NCI-H2196 (cell line): Measurements from ENCODE around the gene STUB1.

ENCODE experiments used
- DNase-seq: peaks from one replicate; lab custom pipeline; 2025; ENCODE audit not compliant: unreplicated experiment; lab: John Stamatoyannopoulos, UW

STUB1 gene

DNA sequence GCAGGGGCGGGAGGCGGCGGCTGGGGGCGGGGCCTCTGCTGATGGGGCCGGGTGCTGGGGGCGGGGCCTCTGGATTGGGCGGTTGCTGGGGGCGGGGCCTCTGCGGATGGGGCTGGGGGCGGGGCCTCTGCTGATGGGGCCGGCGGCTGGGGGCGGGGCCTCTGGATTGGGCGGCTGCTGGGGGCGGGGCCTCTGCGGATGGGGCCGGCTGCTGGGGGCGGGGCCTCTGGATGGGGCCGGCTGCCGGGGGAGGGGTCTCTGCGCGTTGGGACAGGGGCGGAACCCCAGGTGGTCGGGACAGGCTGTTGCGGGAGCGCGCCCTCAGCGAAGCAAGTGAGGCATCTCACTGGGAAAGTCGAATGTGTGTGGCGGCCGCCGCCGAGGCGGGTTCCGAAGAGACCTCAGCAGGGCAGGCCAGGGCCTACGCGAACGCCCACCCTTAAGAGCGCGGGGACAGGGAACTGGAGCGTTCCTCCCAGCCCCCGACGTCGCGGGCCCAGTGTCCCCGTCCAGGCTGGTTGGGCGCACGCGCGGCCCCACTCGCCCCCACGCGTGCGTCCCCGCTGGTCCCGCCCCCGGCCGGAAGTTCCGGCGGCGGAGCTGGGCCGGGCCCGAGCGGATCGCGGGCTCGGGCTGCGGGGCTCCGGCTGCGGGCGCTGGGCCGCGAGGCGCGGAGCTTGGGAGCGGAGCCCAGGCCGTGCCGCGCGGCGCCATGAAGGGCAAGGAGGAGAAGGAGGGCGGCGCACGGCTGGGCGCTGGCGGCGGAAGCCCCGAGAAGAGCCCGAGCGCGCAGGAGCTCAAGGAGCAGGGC lies at the start of gene STUB1:
STUB1 (plus strand) TSS at position 597 of the 811 bp plus-strand sequence; CDS start at position 713, 116 bp downstream.
- peak; percentile 86 for DNase-seq

DNA sequence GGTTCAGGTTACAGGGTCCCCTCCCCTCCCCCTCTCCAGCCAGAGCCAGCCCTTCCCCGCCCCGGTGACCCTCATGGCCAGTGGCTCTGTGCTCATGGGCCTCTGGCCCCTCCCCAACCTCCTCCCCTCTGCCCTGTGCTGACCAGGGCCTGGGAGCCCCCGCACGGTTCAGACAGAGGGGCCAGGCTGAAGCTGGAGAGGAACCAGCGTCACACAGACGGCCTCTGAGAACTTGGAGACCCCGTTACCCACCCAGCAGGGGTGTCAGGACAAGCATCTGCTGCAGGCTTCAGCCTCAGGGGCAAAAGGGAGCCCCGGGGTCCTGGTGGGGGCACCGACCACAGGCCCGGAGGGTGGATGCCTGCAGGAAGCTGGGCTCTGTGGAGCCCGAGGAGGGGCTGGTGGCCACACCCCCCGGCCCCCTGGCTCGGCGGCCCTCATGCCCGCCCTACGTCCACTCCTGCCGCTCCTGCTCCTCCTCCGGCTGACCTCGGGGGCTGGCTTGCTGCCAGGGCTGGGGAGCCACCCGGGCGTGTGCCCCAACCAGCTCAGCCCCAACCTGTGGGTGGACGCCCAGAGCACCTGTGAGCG lies 49.3 kb upstream of the STUB1 start, which contains the start of gene WFIKKN1:
WFIKKN1 (plus strand) TSS at position 171 of the 591 bp plus-strand sequence; CDS start at position 440, 269 bp downstream.
- DNase-seq: no peak

DNA sequence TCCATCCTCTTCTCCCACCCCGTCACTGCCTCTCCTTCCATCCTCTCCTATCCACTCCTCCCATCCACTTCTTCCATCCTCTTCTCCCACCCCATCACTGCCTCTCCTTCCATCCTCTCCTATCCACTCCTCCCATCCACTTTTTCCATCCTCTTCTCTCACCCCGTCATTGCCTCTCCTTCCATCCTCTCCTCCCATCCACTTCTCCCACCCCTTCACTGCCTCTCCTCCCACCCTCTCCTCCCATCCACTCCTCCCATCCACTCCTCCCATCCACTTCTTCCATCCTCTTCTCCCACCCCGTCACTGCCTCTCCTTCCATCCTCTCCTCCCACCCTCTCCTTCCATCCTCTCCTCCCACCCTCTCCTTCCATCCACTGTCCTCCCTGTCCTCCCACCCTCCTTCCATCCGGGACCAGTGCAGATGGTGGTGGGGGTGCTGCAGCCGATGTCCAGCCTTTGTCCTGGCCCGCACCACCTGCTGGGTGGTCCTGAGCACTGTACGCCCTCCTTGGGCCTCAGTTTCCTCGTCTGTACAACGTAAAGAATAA lies 48.3 kb upstream of the STUB1 start:
- no peak for DNase-seq

DNA sequence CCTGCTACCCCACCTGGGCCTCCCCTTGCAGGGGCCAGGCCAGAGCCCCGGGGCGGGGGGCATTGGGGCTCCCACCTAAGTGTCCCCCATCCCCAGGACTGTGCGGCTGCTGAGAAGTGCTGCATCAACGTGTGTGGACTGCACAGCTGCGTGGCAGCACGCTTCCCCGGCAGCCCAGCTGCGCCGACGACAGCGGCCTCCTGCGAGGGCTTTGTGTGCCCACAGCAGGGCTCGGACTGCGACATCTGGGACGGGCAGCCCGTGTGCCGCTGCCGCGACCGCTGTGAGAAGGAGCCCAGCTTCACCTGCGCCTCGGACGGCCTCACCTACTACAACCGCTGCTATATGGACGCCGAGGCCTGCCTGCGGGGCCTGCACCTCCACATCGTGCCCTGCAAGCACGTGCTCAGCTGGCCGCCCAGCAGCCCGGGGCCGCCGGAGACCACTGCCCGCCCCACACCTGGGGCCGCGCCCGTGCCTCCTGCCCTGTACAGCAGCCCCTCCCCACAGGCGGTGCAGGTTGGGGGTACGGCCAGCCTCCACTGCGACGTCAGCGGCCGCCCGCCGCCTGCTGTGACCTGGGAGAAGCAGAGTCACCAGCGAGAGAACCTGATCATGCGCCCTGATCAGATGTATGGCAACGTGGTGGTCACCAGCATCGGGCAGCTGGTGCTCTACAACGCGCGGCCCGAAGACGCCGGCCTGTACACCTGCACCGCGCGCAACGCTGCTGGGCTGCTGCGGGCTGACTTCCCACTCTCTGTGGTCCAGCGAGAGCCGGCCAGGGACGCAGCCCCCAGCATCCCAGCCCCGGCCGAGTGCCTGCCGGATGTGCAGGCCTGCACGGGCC lies 47.5 kb upstream of the STUB1 start:
- DNase-seq: no peak

DNA sequence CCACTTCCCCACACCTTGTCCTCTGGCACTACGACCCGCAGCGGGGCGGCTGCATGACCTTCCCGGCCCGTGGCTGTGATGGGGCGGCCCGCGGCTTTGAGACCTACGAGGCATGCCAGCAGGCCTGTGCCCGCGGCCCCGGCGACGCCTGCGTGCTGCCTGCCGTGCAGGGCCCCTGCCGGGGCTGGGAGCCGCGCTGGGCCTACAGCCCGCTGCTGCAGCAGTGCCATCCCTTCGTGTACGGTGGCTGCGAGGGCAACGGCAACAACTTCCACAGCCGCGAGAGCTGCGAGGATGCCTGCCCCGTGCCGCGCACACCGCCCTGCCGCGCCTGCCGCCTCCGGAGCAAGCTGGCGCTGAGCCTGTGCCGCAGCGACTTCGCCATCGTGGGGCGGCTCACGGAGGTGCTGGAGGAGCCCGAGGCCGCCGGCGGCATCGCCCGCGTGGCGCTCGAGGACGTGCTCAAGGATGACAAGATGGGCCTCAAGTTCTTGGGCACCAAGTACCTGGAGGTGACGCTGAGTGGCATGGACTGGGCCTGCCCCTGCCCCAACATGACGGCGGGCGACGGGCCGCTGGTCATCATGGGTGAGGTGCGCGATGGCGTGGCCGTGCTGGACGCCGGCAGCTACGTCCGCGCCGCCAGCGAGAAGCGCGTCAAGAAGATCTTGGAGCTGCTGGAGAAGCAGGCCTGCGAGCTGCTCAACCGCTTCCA lies 46.7 kb upstream of the STUB1 start:
- no peak for DNase-seq

DNA sequence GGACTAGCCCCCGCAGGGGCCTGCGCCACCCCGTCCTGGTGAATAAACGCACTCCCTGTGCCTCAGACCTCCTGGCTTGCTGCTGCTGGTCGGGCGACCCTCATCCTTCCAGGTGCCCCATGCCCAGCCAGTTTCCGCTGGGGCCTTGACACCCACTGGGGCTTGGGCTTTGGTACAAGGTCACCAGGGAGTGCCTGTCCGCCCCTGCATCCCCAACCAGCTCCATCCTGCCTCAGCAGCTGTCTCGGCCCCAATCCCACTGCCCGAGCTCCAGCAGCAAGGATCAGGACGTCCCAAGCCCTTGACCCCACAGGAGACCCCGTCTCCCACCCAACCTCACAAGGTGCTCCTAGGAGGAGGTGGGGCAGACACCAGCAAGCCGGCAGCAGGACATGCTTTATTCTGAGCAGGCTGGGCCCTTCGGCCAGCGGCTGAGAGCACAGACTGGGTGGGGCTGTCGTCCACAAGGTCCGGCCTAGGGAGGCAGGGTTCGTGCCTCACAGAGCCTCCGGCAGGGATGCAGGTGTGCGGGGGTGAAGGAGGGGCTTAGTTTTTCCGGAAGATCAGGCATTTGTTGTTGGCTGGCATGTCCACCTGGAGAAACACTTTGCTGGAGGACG lies 46.0 kb upstream of the STUB1 start:
- DNase-seq: no peak

DNA sequence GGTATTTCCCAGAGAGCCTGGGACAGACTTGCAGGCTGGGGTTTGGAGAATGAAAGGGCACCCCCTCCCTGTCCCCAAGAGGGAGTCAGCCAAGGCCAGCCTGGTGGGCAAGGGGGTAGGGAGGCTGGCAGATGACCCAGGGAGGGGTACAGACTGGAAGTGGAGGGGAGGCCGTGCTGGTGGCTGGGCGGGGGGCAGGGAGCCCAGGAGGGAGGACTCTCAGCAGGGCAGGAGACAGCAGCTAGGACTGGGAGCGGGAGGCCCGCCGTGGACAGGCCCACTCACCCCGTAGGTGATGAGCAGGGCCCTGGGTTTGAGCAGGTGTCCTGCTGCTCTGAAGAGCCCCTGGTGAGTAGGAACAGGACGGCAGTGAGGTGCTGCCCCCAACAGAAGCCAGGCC lies 45.2 kb upstream of the STUB1 start:
- no peak for DNase-seq

DNA sequence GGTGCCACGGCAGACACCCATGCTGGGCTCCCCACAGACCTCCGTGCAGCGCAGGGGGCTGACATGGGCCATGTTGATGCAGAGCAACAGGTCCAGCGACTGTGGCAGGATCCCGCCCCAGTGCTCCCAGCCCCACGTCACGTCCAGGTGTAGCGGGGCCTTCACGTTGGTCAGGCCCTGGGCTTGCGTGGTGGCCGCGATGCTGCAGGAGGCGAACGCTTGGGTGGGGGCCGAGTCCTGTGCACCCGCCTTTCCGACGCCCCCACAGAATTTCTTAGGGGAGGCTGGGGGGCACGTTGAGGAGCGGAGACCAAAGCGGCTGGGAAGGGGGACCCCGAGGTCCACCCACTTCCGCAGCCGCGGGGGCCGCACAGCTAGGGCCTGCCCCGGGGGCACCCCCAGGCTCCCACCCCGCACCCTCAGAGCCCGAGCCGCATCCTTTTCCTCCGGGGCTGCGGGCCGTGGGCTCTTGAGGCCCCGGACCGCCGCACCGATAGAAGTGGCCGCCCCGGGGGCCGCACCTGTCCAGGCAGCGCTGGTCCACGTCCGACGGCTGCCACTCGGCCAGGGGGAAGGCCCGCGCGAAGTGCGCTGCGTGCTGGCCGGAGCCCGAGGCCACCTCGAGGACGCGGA lies 44.5 kb upstream of the STUB1 start:
- no peak for DNase-seq

DNA sequence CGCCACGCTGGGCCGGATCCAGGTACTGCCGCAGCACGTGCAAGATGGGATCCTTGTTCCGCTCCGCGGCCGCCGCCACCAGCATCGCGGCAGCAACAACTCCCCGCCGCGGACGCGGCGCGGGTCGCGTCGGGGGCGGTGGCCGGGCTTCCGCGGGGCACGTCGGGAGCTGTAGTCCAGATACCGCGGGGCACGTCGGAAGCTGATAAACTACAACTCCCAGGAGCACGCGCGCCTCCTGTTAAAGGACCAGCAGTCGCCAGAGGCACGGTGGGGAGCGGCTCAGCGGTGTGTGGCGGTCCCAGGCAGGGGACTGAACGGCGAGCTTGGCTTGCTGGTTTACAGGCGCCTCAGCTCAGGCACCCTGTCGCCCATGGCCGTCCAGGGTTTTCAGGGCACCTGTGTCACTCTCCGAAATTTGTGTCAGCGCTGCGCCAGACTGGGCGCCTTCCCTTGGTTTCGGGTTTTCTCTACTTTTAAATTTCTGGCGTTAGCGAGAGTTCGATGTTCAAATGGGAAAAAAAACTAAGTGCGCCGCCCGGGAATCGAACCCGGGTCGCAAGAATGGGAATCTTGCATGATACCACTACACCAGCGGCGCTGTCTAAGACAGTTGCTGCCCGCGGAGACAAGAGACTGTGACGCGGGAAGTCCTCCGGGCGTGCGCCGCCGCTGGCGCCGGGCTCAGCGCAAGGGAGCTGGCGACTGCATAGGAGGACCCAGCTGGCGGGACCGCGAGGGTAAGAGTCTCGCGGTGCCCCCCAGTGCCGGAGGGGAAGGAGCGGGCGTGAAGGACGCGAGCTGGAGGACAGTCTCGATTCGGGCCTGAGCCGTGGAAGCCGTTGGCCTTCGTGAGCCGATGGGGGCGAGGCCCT lies 43.8 kb upstream of the STUB1 start, which contains the start of gene METTL26:
METTL26 (minus strand) TSS at position 100 of the 875 bp plus-strand sequence; CDS start at position 85, 15 bp downstream.
- peak; percentile 94 for DNase-seq

DNA sequence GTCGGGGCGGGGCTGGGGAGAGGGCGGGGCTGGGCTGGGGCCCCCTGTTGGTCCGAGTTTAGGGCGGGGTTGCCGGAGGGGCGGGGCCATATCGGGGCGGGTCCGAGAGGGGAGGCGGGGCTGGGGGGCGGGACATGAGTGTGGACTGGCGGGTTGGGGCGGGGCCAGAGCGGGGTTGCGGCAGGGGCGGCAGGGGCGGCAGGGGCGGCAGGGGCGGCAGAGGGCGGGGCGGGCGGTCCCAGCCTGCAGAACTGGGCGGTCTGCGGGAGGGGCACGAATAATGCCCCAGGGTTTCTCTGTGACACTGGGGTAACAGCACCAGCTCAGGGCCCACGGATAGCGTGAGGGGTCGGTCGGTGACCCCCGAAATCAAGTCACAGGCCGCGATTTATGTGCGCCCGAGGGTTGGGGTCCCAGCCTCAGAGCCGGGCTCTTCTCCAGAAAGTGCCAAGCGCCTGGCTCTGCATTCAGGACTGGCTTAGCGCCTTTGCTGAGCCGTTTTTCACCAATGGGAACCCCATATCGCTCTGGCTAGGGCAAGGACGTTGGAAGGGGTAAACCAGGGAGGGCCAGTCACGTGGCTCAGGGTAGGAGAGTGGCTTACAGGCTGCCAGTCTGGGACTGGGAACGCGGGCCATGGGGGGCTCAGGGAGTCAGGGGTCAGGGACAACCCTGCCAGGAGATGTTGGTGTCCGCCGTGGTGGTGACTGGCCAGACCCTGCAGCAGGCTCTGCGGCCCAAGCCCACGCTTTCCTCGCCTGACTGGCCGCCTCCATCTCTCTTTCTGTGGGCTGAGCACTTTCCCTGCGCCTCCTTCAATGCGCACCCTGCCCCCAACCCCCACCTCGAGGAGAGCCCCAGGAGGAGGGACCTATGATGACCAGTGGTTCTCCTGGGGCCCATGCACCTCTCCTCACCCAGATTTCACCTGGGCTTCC lies 42.9 kb upstream of the STUB1 start:
- DNase-seq: peak; percentile 88

DNA sequence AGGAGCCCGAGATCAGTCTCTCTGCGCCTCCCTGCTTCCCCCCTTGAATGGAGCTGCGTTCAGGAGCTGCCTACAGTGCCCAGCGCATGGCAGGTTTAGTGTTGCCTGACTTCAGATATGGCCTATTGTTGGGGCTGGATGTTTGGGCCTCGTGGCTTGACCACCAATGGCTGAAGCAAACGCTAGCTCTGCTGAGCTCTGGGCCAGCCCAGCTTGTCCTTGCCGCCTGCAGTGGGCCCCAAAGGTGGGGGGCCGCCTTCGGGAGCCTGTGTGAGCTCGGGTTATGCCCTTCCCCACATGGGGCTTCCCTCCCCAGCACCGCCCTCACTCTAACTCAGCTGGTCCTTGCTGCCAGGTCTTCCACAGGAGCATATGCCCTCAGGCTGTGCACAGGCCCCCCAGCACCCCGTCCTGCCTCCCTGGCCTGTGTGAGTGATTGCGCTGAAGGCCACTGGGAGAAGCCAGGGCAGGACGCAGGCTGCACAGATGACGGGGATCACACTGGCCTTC lies 42.1 kb upstream of the STUB1 start:
- no peak for DNase-seq

DNA sequence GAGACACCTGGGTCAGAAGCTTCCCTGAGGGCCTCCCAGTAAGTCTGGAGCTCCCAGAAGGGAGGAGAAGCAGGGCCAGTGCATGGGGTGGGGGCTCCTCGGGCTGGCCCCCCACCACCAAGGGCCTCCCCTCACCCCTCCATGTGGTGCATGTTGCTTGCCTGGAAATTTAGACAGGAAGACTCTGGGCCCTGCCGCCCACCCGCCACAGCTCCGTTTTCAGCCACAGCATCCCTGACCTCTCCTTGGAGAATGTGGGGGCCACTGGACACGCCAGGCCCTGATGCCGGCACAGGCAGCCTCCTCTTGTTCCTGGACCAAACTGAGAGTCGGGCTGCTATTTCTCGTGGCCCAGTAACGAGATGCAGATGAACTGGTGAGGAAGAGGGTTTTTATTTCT lies 41.4 kb upstream of the STUB1 start:
- DNase-seq: no peak

DNA sequence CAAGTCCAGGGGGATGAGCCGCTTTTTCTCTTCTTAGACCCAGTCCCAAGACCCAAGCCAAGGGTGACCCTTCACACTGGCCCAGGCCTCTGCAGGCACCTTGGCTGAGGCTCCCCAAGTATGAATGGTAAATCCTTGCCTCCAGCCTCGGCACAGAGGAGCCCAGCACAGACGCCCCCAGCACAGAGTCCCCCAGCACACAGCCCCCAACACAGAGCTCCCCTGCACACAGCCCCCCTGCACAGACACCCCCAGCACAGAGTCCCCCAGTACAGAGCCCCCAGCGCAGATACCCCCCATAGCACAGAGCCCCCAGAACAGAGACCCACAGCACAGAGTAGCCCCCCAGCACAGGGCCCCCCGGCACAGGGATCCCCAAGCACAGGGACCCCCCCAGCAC lies 39.6 kb upstream of the STUB1 start:
- DNase-seq: no peak

DNA sequence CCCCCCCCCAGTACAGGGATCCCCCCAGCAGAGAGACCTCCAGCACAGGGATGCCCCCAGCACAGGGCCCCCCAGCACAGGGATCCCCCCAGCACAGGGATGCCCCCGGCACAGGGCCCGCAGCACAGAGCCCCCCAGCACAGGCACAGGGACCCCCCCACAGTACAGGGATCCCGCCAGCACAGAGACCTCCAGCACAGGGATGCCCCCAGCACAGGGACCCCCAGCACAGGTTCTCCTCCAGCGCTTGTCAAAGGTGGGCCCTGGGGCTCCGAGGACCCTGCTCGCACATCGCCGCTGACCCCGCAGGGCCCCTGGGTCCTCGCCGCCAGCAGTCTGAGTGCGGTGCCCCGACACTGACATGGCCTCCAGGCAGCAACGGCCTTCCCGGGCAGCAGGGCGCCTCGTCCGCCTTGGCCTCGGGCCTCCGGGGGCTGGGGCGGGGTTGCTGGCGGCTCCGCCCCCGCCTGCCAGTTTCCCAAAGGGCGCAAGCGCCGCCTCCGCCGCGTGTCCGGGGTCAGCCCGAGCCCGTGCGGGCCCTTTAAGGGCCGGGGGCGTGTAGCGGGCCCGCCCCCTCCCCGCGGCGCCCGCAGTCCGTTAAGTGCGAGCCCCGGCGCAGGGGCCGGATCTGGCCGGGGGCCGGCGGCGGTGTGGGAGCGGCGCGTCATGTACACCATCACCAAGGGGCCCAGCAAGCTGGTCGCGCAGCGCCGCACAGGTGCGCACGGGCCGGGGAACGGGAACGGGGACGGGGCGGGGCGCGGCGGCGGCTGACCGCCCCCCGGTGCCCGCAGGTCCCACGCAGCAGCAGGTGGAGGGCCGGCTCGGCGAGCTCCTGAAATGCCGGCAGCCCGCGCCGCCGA lies 38.7 kb upstream of the STUB1 start, which contains the start of gene MCRIP2:
MCRIP2 (plus strand) TSS at position 503 of the 863 bp plus-strand sequence; CDS start at position 667, 164 bp downstream.
- peak; percentile 88 for DNase-seq

DNA sequence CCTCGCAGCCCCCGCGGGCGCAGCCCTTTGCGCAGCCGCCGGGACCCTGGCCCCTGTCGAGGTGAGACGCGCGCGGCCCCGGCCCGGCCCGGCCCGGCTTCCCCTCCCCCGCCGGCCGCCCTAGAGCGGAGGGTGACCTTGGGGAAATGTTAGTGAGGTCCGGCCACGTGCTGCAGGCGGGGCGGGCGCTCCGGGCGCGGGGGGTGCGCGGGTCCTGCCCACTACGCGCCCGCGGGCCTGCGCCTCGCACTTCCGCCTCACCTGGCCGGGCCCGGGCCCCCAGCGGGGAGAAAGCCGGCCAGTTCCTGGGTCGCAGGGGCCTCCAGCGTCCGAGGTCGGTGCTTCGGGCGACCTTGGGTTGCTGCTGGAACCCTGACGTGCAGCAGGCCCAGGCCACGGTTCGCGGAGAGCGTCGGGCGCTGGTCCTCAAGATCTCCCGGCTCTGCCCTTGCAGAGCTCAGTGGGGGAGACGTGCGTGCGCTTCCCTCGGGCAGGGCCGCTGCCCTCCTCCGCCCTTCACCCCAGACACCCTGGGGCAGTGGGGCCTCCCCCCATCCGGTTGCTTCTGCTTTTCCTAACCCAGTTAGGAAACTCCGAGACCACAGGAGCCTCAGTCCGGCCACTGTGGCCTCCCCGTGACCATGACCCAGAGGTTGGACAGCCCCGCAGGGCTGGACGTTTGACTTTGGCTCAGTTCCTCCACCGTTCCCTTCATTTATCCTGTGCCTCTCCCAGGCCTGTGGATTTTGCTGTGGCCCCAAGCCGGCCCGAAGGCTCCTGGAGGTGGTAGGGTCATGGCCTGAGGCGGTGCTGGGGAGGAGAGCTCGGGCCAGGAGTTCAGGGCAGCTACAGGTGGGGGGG lies 37.8 kb upstream of the STUB1 start:
- DNase-seq: peak; percentile 57
